Right lobe of liver (tissue), 4 donors: ENCODE data around the gene MTA1.
A peak's percentile ranks its signal among the peaks of the same experiment; 100 is the strongest.

Experiments used
- CTCF ChIP-seq, 4 donors: fragments of 200-600 bp in 3 of 4; fragments of 450-650 bp in 1 of 4; IDR thresholded peaks; one replicate each; pipeline versions ENCODE4 v1.5.1 to v1.8.0; 2016 to 2022; ENCODE audit warnings: antibody characterized with exemption in 4 of 4, mild to moderate bottlenecking in 2 of 4
- POLR2A ChIP-seq: fragments of 450-650 bp; IDR thresholded peaks from one replicate; pipeline ENCODE4 v1.6.1; 2017; ENCODE audit warnings: antibody characterized with exemption, mild to moderate bottlenecking
- donor health status: DM: no; HTN: no; CAD: no.
- donor health status: DM: no; HTN: no; CAD: no.
- donor health status: DM: no; HTN: yes; CAD: no.

GRCh38 chr14:105414456-105415371 is 4.9 kb upstream of the MTA1 start:
- TF ChIP-seq CTCF (IDR thresholded peaks at IDR 0.05) (peak; percentile 60 to 69 (median 68)), POLR2A (no peak)
